CD4-positive, alpha-beta T cell (primary cell): Measurements from ENCODE around the gene NARF. TPM values are rescaled to one million over a fixed set of nuclear protein-coding genes. Genes with fewer than 3 reads are reported as not detected.

ENCODE experiments used
- ATAC-seq: fragments of 200-7000 bp; cut with Tn5 transposase; one replicate; pipeline ENCODE4 v1.10.0; 2022; ENCODE audit warnings: mild to moderate bottlenecking; ENCODE audit not compliant: poor library complexity
- CTCF ChIA-PET: fragments of 350-600 bp; sonication (Branson Sonifier 250); formaldehyde crosslinking; loops from one replicate; lab custom pipeline; 2021; ENCODE audit warnings: antibody characterized with exemption, inconsistent platforms; lab: Charles Lee
- POLR2A ChIA-PET: fragments of 350-600 bp; sonication (Branson Sonifier 250); formaldehyde crosslinking; loops from one replicate; lab custom pipeline; 2021; ENCODE audit warnings: antibody characterized with exemption, inconsistent platforms; lab: Charles Lee
- DNase-seq, 14 experiments: peaks; one replicate each; pipeline ENCODE4 v3.0.0-alpha.2; 2013 to 2020; ENCODE audit warnings: mixed read lengths in 2 of 14
- H3K27ac ChIP-seq, 2 donors: one replicate each; pipeline versions ENCODE4 v1.5.1 to v1.7.0; 2013; ENCODE audit warnings: low read length in 2 of 2, low read depth in 1 of 2, mild to moderate bottlenecking in 1 of 2
- H3K27me3 ChIP-seq, 2 experiments: 1 replicate in 1 of 2; 2 replicates in 1 of 2; pipeline versions ENCODE4 v1.6.1 to v1.7.0; 2013; ENCODE audit warnings: low read length in 2 of 2, control low read depth in 1 of 2, mild to moderate bottlenecking in 1 of 2, moderate library complexity in 1 of 2; ENCODE audit not compliant: insufficient read depth in 2 of 2, control insufficient read depth in 1 of 2
- H3K36me3 ChIP-seq: one replicate; pipeline ENCODE4 v1.6.1; 2013; ENCODE audit warnings: low read length, control low read depth; ENCODE audit not compliant: insufficient read depth
- H3K4me1 ChIP-seq: one replicate; pipeline ENCODE4 v1.6.1; 2013; ENCODE audit warnings: low read length, control low read depth; ENCODE audit not compliant: insufficient read depth
- H3K4me3 ChIP-seq: one replicate; pipeline ENCODE4 v1.5.1; 2013; ENCODE audit warnings: mild to moderate bottlenecking, low read length, moderate library complexity
- H3K9me3 ChIP-seq, 2 experiments: 1 replicate in 1 of 2; 2 replicates in 1 of 2; pipeline versions ENCODE4 v1.6.1 to v1.7.0; 2013; ENCODE audit warnings: low read length in 2 of 2, mild to moderate bottlenecking in 2 of 2, control low read depth in 1 of 2, moderate library complexity in 1 of 2; ENCODE audit not compliant: control insufficient read depth in 1 of 2, insufficient read depth in 1 of 2
- H3K27ac Mint-ChIP-seq: one replicate; pipeline ENCODE4 v1.8.0; 2020; ENCODE audit warnings: mixed read lengths
- H3K27me3 Mint-ChIP-seq: one replicate; pipeline ENCODE4 v1.8.0; 2021; ENCODE audit warnings: mixed read lengths
- H3K36me3 Mint-ChIP-seq: one replicate; pipeline ENCODE4 v1.8.0; 2021; ENCODE audit warnings: low read depth, mixed read lengths
- H3K4me1 Mint-ChIP-seq: one replicate; pipeline ENCODE4 v1.8.0; 2021; ENCODE audit warnings: low read depth, mixed read lengths
- H3K4me3 Mint-ChIP-seq: one replicate; pipeline ENCODE4 v1.8.0; 2020; ENCODE audit warnings: mild to moderate bottlenecking, mixed read lengths
- H3K9me3 Mint-ChIP-seq: one replicate; pipeline ENCODE4 v1.8.0; 2020; ENCODE audit warnings: mixed read lengths
- intact Hi-C, 2 experiments: fragments of 100-400 bp; cut with DNase I in 1 of 2; cut with micrococcal nuclease in 1 of 2; formaldehyde crosslinking; loops; one replicate each; pipeline versions ENCODE4 v1.15.1 to v1.9.0; 2023 to 2025; cut with DNase I, micrococcal nuclease
- total RNA-seq, 174 experiments: library from RNA in 2 of 174; stranded (reverse) in 2 of 174; gene quantifications; one replicate each; pipeline ENCODE4 v1.2.3 and lab custom pipeline; 2021 to 2026
- TF ChIP-seq, protein P1 (sequence below): fragments of 200-600 bp; IDR thresholded peaks from one replicate; pipeline ENCODE4 v1.8.0; 2022; ENCODE audit warnings: antibody characterized with exemption, mild to moderate bottlenecking

The NARF gene
- total RNA-seq, 2 experiments from 2014 or later = 57.1 to 62.0 TPM

DNA sequence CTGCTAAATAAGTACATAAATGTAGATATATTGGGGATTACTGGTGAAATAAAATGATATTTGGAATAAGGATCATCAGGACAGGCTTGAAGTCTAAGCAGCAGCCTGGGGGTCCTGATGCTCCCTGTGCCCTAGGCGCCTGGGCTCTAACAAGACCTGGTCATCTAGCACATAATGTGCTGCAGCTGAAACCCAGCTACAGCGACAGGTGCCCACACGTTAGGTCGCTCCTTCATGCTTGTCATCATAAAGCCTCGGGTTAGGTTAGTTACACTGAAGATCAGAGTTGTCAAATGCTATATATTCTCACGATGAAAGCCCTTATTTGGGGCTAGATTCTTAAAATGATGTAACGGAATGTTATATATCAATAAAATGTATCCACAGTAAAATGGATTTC lies 11.5 kb downstream of the NARF start:
- TF ChIP-seq, protein P1, sequence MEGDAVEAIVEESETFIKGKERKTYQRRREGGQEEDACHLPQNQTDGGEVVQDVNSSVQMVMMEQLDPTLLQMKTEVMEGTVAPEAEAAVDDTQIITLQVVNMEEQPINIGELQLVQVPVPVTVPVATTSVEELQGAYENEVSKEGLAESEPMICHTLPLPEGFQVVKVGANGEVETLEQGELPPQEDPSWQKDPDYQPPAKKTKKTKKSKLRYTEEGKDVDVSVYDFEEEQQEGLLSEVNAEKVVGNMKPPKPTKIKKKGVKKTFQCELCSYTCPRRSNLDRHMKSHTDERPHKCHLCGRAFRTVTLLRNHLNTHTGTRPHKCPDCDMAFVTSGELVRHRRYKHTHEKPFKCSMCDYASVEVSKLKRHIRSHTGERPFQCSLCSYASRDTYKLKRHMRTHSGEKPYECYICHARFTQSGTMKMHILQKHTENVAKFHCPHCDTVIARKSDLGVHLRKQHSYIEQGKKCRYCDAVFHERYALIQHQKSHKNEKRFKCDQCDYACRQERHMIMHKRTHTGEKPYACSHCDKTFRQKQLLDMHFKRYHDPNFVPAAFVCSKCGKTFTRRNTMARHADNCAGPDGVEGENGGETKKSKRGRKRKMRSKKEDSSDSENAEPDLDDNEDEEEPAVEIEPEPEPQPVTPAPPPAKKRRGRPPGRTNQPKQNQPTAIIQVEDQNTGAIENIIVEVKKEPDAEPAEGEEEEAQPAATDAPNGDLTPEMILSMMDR = no peak
- Histone ChIP-seq H3K27ac (no peak overlapping the region), H3K36me3 (peaks cover 86% of the 10 kb centered on the region), H3K4me3 (no peak overlapping the region), H3K27me3 (no peaks in the 10 kb centered on the region), H3K4me1 (no peaks in the 10 kb centered on the region), H3K9me3 (no peaks in the 10 kb centered on the region)
- DNase-seq (no peak), ATAC-seq (no peak)
- H3K4me3 Mint-ChIP-seq = no peak overlapping the region
- ChIA-PET CTCF (no interaction called here), POLR2A (interaction anchor here (1.0 kb wide), 1 partner anchor 12 kb away, joined by 3 read pairs; no protein-coding TSS in a partner anchor)
- peaks cover 72% of the 10 kb centered on the region for H3K36me3 Mint-ChIP-seq
- H3K9me3 Mint-ChIP-seq = no peaks in the 10 kb centered on the region
- intact Hi-C loops = no loop called here
- H3K27me3 Mint-ChIP-seq = no peaks in the 10 kb centered on the region
- H3K27ac Mint-ChIP-seq = no peak overlapping the region
- no peaks in the 10 kb centered on the region for H3K4me1 Mint-ChIP-seq

DNA sequence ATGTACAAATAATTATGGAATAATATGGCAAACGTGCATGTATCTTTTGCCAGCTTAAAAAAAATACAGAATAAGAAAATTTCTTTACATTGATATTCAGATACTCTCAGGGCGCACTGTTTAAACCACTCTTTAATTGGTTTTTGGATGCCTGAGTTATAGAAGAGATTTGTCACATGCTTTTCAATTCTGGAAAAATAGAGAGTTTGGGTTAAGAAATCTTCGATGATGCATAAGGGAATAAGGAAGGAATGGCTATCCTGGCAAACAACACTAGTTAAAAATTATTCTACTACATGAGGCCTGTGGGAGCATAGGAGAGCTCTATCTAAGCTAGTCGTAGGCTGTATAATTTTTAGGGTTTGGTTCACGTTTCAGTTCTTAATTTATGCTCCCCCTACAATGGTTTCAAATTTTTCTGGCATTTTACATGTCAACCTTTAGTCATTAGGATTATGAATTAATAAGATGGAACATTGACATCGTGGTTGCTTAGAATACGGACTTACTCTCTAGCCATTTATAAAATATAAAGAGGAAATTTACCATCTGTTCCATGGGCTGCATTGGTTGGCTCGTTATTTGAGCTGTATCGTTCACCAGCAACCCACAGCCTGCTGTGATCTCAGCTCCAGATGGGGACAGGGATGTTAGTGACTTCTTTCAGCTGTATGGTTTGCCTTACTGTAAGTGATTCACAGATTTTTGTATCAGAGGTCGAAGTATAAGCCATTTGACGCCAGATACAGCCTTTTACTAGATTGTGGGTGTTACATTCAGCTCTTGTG lies 15.9 kb downstream of the NARF start:
- no peak overlapping the region for H3K27ac ChIP-seq
- no peak for ATAC-seq
- no peak overlapping the region for H3K27ac Mint-ChIP-seq

DNA sequence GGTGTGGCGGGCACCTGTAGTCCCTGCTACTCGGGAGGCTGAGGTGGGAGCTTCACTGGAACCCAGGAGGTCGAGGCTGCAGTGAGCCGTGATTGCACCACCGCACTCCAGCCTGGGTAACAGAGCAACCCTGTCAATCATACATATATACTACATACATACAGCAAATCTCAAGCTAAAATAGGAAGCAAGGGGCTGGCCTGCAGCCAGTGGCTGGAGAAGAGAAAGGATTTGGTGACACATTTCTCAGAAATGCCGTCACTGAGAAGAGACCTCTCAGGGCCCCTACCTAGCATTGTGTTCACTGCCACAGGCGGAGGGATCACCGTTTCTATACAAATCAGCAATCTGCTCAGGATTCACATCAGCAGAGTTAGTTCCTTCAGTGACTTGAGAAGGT lies 16.9 kb downstream of the NARF start:
- no peak for ATAC-seq
- intact Hi-C loops = no loop called here
- Histone ChIP-seq H3K27ac (no peak overlapping the region), H3K4me3 (no peak overlapping the region), H3K36me3 (peaks cover 82% of the 10 kb centered on the region), H3K9me3 (no peaks in the 10 kb centered on the region), H3K4me1 (peaks cover 4% of the 10 kb centered on the region), H3K27me3 (no peaks in the 10 kb centered on the region)
- no peaks in the 10 kb centered on the region for H3K9me3 Mint-ChIP-seq
- H3K27ac Mint-ChIP-seq = no peak overlapping the region
- ChIA-PET CTCF (no interaction called here), POLR2A (no interaction called here)
- no peaks in the 10 kb centered on the region for H3K4me1 Mint-ChIP-seq
- no peaks in the 10 kb centered on the region for H3K27me3 Mint-ChIP-seq
- TF ChIP-seq, protein P1 = no peak
- no peak for DNase-seq
- no peak overlapping the region for H3K4me3 Mint-ChIP-seq
- H3K36me3 Mint-ChIP-seq = peaks cover 60% of the 10 kb centered on the region

More for the DNA sequence above, 15.9 kb downstream of the NARF start:
- no peaks in the 10 kb centered on the region for H3K27me3 Mint-ChIP-seq
- peaks cover 59% of the 10 kb centered on the region for H3K36me3 Mint-ChIP-seq
- no peak overlapping the region for H3K4me3 Mint-ChIP-seq
- H3K9me3 Mint-ChIP-seq = no peaks in the 10 kb centered on the region
- DNase-seq = no peak
- Histone ChIP-seq H3K4me3 (no peak overlapping the region), H3K9me3 (no peaks in the 10 kb centered on the region), H3K4me1 (peaks cover 4% of the 10 kb centered on the region), H3K27me3 (no peaks in the 10 kb centered on the region), H3K36me3 (peaks cover 81% of the 10 kb centered on the region)
- intact Hi-C loops = no loop called here
- no peaks in the 10 kb centered on the region for H3K4me1 Mint-ChIP-seq
- ChIA-PET POLR2A (no interaction called here), CTCF (no interaction called here)
- TF ChIP-seq, protein P1 = no peak
